Suppressor macrophage treated with lipopolysaccharide for 4 hours (primary cell): ENCODE measurements around the gene SLC5A5.
A peak's percentile ranks its signal among the peaks of the same experiment; 100 is the strongest.

Experiments
- DNase-seq: peaks from one replicate; pipeline ENCODE4 v3.0.0-alpha.2; 2020

SLC5A5 gene

DNA sequence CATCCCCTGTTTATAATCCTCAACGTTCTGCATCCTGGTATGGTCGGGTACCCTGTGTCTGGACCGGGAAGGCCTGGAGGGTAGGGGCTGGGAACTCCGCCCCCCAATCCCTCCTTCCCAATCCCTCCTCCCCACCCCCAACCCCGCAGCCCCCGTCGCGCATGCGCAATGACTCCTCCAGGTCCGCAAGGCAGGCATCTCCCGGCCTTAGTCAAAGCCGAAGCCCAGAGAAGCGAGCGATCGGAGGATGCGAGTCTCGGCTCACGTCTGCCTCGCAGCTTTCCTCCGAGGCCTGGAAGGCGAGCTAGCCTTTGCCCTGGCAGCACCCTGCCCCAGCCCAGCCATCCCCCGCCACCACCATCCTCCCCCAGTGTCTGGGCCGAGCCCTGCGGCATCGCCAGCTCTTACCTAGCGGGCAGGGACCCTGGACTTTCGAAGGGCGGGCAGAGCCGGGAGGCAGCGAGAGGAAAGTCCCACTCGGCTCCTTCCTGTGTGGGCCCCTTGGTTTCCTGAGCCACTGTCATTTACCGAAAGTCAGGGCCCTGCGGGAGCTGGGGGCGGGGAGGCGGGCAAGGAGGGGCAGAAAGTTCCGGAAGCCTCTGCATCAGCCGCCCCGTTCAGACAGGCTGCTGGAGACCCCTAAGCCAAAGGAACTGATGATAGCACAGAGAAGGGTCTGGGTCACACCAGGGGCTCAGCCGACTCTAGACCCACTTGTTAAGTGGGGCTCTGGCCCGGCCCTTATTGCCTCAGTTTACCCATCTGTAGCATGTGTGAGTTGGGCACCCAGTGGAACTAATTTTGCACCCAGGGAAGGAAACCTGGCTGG is 24.0 kb upstream of the SLC5A5 start, which contains the start of gene JAK3:
JAK3 (minus strand) TSS at position 445 of the 829 bp plus-strand sequence. CDS start 3,565 bp downstream, outside the sequence.
- peak; percentile 91 for DNase-seq

- no peak for DNase-seq
These were observed 23.0 kb upstream of the SLC5A5 start for GRCh38 chr19:17848595-17849292.

- no peak for DNase-seq
These were observed 17.7 kb upstream of the SLC5A5 start for GRCh38 chr19:17854061-17854460.

- peak; percentile 90 for DNase-seq
These were observed 16.2 kb upstream of the SLC5A5 start for GRCh38 chr19:17855280-17856152.

GRCh38 chr19:17859533-17860330 is 12.0 kb upstream of the SLC5A5 start, which contains the start of gene RPL18A:
Gene RPL18A (plus strand): TSS chr19:17859910. CDS start chr19:17859957, 47 bp downstream.
- DNase-seq = peak; percentile 100

DNA sequence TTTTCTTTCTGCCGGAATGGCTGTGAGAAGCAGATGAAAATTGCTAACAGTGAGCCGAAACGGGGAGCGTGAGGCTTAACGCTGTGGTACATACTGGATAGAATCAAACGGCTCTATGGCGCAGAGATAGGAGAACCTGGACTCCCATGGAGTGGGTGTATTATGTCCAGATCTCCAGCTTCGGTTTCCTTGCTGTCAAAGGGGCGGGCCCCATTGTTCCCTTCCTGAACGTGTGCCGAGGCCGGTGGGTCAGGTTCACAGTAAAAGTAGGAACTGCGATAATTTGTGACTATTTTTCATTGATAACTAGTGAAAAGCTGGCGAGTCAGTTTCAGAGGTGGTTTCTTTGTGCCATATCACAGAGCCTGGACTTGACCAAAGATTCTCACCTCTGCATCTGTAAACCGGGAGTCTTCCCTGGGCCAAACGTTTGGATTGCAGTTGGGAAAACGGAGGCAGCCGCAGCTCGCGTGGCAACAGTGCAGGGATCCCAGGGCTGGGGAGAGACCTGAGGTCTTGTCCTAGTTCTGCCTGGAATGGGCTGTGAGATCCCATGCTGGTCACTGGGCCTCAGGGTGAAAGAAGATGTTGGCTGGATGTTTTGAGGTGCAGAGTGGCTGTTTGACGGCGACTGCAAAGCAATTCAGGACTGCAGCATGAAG is 11.3 kb upstream of the SLC5A5 start:
- DNase-seq = peak; percentile 35

DNA sequence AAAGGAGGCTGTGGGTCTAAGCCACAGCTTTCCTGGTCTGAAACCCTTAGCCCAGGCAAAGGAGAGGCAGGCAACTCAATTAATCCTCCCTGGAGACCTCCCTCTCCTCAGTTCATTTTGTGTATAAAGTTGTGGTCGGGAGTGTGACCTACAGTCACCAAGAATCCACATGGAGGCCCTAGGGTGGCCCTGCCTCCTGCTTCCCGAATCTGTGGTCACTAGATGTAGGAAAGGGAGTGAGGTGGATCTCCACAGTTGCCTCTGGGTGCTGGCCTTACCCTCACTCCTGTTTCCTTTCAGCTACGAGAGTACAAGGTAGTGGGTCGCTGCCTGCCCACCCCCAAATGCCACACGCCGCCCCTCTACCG is 10.8 kb upstream of the SLC5A5 start:
- no peak for DNase-seq

- no peak for DNase-seq
These were observed 10.0 kb upstream of the SLC5A5 start for GRCh38 chr19:17861542-17862402.

DNA sequence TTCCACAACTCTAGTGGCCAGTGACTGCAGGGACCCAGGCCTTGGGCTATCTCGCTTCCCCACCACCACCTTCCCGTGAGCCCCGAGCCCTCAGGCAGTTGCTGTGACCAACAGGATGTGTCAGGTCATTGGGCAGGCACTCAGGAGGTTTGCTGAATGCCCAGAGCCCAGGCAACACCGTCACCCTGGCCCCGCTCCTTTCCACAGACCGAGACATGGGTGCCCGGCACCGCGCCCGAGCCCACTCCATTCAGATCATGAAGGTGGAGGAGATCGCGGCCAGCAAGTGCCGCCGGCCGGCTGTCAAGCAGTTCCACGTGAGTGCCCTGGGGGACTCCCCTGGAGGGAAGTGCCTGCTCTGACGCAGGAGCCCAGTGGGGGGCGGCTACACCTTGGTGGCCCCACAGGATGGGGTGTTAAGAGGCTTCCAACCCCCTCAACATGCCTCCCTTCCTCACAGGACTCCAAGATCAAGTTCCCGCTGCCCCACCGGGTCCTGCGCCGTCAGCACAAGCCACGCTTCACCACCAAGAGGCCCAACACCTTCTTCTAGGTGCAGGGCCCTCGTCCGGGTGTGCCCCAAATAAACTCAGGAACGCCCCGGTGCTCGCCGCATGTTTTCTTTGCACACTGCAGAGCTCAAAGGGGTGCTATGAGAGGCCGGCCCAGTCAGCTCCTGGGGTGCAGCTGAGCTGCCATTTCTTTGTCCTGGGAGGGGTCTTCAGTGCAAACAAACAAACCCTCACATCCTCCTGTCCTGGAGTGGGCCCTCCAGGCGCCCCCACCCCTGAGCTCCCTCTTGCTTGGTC is 8.8 kb upstream of the SLC5A5 start:
- DNase-seq = no peak

GRCh38 chr19:17863520-17864182 is 8.1 kb upstream of the SLC5A5 start:
- no peak for DNase-seq

GRCh38 chr19:17865364-17866311 is 6.1 kb upstream of the SLC5A5 start:
- no peak for DNase-seq

DNA sequence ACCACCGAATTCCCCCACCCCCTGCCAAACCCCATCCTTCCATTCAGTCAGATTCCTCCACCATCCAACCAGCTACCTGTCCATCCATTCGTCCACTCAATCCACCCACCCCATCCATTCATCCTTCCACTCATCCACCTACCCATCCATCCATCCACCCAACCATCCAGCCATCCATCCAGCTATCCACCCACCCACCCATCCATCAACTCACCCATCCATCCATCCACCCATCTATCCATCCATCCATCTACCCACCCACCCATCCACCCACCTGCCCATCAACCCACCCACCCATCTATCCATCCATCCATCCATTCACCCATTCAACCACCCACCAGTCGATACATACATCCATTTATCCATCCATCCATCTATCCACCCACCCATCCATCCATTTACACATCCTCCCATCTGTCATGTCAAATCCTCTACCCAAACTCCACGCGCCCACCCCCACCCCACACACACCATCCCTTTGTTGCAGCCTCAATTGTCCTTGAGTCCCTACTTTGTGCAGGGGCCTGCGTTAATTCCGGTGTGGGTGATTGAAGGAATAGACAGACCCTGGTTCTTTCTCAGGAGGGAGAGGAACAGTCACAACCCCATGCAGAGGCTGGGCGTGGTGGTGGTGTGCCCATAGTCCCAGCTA is 5.3 kb upstream of the SLC5A5 start:
- DNase-seq = no peak

GRCh38 chr19:17866964-17867486 is 4.7 kb upstream of the SLC5A5 start:
- no peak for DNase-seq

DNA sequence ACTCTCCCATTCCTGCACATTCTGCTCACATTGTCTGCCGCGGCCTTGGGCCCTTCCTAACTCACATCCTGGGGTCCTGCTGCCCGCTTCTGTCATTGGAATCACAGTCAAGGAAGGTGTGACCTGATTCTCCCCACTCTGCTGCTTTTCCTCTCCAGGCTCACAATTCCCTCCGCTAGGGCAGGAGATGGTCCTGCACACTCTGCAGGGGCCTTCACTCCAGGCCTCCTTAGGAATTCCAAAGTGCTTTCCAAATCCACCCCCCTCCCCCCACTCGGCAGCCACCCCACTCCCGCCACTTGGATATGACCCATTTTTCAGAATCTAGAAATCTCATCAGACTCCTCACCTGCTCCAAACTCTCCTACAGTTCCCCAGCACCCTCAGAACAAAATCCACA is 3.1 kb upstream of the SLC5A5 start:
- DNase-seq = no peak

GRCh38 chr19:17869114-17869608 is 2.6 kb upstream of the SLC5A5 start:
- DNase-seq = no peak

DNA sequence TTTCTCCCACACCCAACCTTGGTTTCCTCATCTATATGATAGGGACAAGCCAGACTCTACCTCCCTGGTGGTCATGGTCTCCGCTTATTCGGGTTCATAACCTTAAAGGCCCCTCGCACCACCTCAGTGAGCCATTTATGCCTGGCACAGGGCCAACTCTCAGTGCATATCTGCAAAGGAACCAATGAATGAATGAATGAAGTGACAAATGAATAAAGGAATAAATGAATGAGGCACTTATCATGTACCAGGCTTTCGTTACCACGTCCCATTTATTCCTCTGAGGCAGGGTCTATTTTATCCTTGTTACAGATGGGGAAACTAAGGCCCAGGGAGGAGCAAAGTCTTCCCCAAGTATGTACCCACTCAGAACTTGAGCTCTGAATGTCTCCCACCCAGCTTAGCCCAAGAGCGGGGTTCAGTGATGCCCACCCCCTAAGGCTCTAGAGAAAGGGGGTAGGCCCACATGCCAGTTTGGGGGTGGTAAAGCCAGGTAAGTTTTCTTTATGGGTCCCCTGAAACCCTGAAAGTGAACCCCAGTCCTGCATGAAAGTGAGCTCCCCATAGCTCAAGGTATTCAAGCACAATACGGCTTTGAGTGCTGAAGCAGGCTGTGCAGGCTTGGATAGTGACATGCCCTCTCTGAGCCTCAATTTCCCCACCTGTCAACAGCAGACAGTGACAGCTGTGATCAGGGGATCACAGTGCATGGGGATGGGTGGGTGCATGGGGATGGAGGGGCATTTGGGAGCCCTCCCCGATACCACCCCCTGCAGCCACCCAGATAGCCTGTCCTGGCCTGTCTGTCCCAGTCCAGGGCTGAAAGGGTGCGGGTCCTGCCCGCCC is 490 bp upstream of the SLC5A5 start:
- no peak for DNase-seq
